IMR-90 (cell line): ENCODE measurements around the gene UBE2C. TPM values are rescaled to one million over a fixed set of nuclear protein-coding genes. Genes with fewer than 3 reads are reported as not detected.

Experiments used
- ATAC-seq: fragments of 200-7000 bp; cut with Tn5 transposase; 2 replicates; pipeline ENCODE4 v1.9.1; 2020; ENCODE audit warnings: low read depth, mild to moderate bottlenecking, moderate library complexity
- BruUV-seq: library from RNA; stranded (reverse); fragments of 400-500 nt; replicated peaks from 2 replicates; lab custom pipeline; 2021; lab: Mats Ljungman, UMichigan
- CTCF ChIA-PET: fragments of 300-600 bp; formaldehyde crosslinking; extraction: SDS; loops from one replicate; lab custom pipeline; 2021; ENCODE audit warnings: antibody characterized with exemption; lab: Yijun Ruan, JAX
- POLR2A ChIA-PET: fragments of 300-600 bp; sonication (Branson Sonifier 250); formaldehyde crosslinking; loops from one replicate; lab custom pipeline; 2022; ENCODE audit warnings: antibody characterized with exemption; ENCODE audit not compliant: unreplicated experiment; lab: Charles Lee
- DNase-seq: peaks from one replicate; pipeline ENCODE4 v3.0.0; 2013
- H2AFZ ChIP-seq: replicated peaks from 2 replicates; pipeline ENCODE3; 2013; ENCODE audit warnings: low read length, mild to moderate bottlenecking; ENCODE audit not compliant: poor library complexity
- H2AK5ac ChIP-seq: 2 replicates; pipeline ENCODE4 v1.6.1; 2013; ENCODE audit warnings: low read depth, low read length, inconsistent platforms
- H2AK9ac ChIP-seq: replicated peaks from 2 replicates; pipeline ENCODE3; 2013; ENCODE audit warnings: mild to moderate bottlenecking, low read depth, low read length, moderate library complexity; ENCODE audit not compliant: poor library complexity
- H2BK120ac ChIP-seq: 2 replicates; pipeline ENCODE4 v1.6.1; 2013; ENCODE audit warnings: low read depth, low read length, inconsistent platforms
- H2BK15ac ChIP-seq: 3 replicates; pipeline ENCODE4 v1.6.1; 2013; ENCODE audit warnings: low read depth, low read length, inconsistent platforms
- H2BK20ac ChIP-seq: 2 replicates; pipeline ENCODE4 v1.6.1; 2013; ENCODE audit warnings: low read depth, mild to moderate bottlenecking, inconsistent platforms, low read length, moderate library complexity
- H2BK5ac ChIP-seq: 2 replicates; pipeline ENCODE4 v1.6.1; 2013; ENCODE audit warnings: mild to moderate bottlenecking, low read depth, low read length, inconsistent platforms; ENCODE audit not compliant: poor library complexity, severe bottlenecking
- H3K14ac ChIP-seq: replicated peaks from 2 replicates; pipeline ENCODE4 v1.6.1; 2013; ENCODE audit warnings: low read depth, low read length, inconsistent platforms
- H3K18ac ChIP-seq: 2 replicates; pipeline ENCODE4 v1.6.1; 2013; ENCODE audit warnings: low read depth, low read length, control low read depth
- H3K23ac ChIP-seq: 2 replicates; pipeline ENCODE4 v1.6.1; 2013; ENCODE audit warnings: low read depth, low read length, inconsistent platforms
- H3K27ac ChIP-seq: 2 replicates; pipeline ENCODE4 v1.5.1; 2013; ENCODE audit warnings: mild to moderate bottlenecking, control low read depth, low read length; ENCODE audit not compliant: insufficient read depth
- H3K27me3 ChIP-seq: 2 replicates; pipeline ENCODE4 v1.6.1; 2013; ENCODE audit warnings: low read length; ENCODE audit not compliant: control insufficient read depth, insufficient read depth
- H3K36me3 ChIP-seq: 2 replicates; pipeline ENCODE4 v1.6.1; 2013; ENCODE audit warnings: low read length, mixed read lengths; ENCODE audit not compliant: control insufficient read depth, insufficient read depth
- H3K4ac ChIP-seq: 2 replicates; pipeline ENCODE4 v1.6.1; 2013; ENCODE audit warnings: low read depth, low read length, inconsistent platforms
- H3K4me1 ChIP-seq: 2 replicates; pipeline ENCODE4 v1.6.1; 2013; ENCODE audit warnings: low read length, mixed read lengths; ENCODE audit not compliant: control insufficient read depth, insufficient read depth
- H3K4me2 ChIP-seq: 2 replicates; pipeline ENCODE4 v1.6.1; 2013; ENCODE audit warnings: low read depth, mild to moderate bottlenecking, control low read depth, low read length, moderate library complexity
- H3K4me3 ChIP-seq: 2 replicates; pipeline ENCODE4 v1.5.1; 2013; ENCODE audit warnings: low read depth, mild to moderate bottlenecking, control low read depth, low read length, moderate library complexity; ENCODE audit not compliant: insufficient read depth
- H3K56ac ChIP-seq: 2 replicates; pipeline ENCODE4 v1.6.1; 2013; ENCODE audit warnings: low read length, inconsistent platforms; ENCODE audit not compliant: insufficient read depth; ENCODE audit errors: extremely low read depth
- H3K79me1 ChIP-seq, 2 experiments: 2 replicates each; pipeline ENCODE4 v1.6.1; 2013; ENCODE audit warnings: low read length in 2 of 2, inconsistent platforms in 1 of 2, low read depth in 1 of 2
- H3K9ac ChIP-seq: 2 replicates; pipeline ENCODE4 v1.6.1; 2013; ENCODE audit warnings: low read depth, low read length, control low read depth
- H3K9me1 ChIP-seq: 2 replicates; pipeline ENCODE4 v1.6.1; 2013; ENCODE audit warnings: low read length, inconsistent platforms; ENCODE audit not compliant: insufficient read depth
- H3K9me3 ChIP-seq: 2 replicates; pipeline ENCODE4 v1.6.1; 2013; ENCODE audit warnings: low read length; ENCODE audit not compliant: control insufficient read depth, insufficient read depth
- H4K20me1 ChIP-seq: 2 replicates; pipeline ENCODE4 v1.6.1; 2013; ENCODE audit warnings: low read length, inconsistent platforms; ENCODE audit not compliant: insufficient read depth
- H4K5ac ChIP-seq: 2 replicates; pipeline ENCODE4 v1.6.1; 2013; ENCODE audit warnings: mild to moderate bottlenecking, low read depth, low read length, control low read depth
- H4K8ac ChIP-seq, 2 experiments: 2 replicates each; pipeline ENCODE4 v1.6.1; 2013; ENCODE audit warnings: low read depth in 2 of 2, low read length in 2 of 2, control low read depth in 1 of 2, inconsistent platforms in 1 of 2
- H4K91ac ChIP-seq: 2 replicates; pipeline ENCODE4 v1.6.1; 2013; ENCODE audit warnings: low read depth, low read length, inconsistent platforms; ENCODE audit not compliant: insufficient read depth
- FOS ChIP-seq: fragments of 150-350 bp; IDR thresholded peaks from 2 replicates; pipeline ENCODE4 v1.6.1; 2016; ENCODE audit warnings: low read depth, low read length
- MAFK ChIP-seq: IDR thresholded peaks from 2 replicates; pipeline ENCODE4 v1.6.1; 2012; ENCODE audit warnings: low read depth, low read length, improper control_type of control experiment
- POLR2A ChIP-seq: IDR thresholded peaks from 2 replicates; pipeline ENCODE4 v1.6.1; 2012; ENCODE audit warnings: mild to moderate bottlenecking, low read depth, low read length
- RFX5 ChIP-seq: IDR thresholded peaks from 2 replicates; pipeline ENCODE4 v1.8.0; 2012; ENCODE audit warnings: low read depth, mild to moderate bottlenecking, low read length, moderate library complexity
- SMC3 ChIP-seq: fragments of 150-350 bp; IDR thresholded peaks from 2 replicates; pipeline ENCODE4 v1.6.1; 2016; ENCODE audit warnings: low read depth, mild to moderate bottlenecking, antibody characterized with exemption, low read length, moderate library complexity
- WGBS, 2 experiments: methylation state at CpG; one replicate each; pipeline versions ENCODE4 v1.1.5 to v1.1.7; 2013; ENCODE audit warnings: missing lambda C conversion rate in 2 of 2; ENCODE audit not compliant: insufficient read length in 1 of 2; ENCODE audit errors: extremely low coverage in 2 of 2; 5-methylcytosine and 5-hydroxymethylcytosine counted together
- dilution Hi-C: fragments of 300-500 bp; cut with HindIII; formaldehyde crosslinking; loops from one replicate; pipeline ENCODE4 v1.14.3; 2018; ENCODE audit warnings: low sequenced_read_pairs; ENCODE audit not compliant: unreplicated experiment
- in situ Hi-C: fragments of 300-500 bp; cut with MboI; formaldehyde crosslinking; loops from 3 replicates; pipeline ENCODE4 v1.14.3; 2019; ENCODE audit warnings: low sequenced_read_pairs, inconsistent platforms, mixed read lengths
- intact Hi-C: fragments of 100-400 bp; cut with micrococcal nuclease; formaldehyde crosslinking; loops from 2 replicates; pipeline ENCODE4 v1.10.0; 2022
- polyA plus RNA-seq, 3 experiments: library from polyadenylated mRNA; depleted of rRNA; stranded (reverse); fragments of >200 nt; gene quantifications; 2 replicates each; pipeline ENCODE4 v1.2.3, GENCODE V29; 2012; ENCODE audit warnings: low replicate concordance in 1 of 3
- total RNA-seq: library from RNA; depleted of rRNA; stranded (reverse); fragments of >200 nt; gene quantifications from 2 replicates; pipeline ENCODE4 v1.2.3, GENCODE V29; 2012

Gene UBE2C
- total and polyA plus RNA-seq, 2 of the 4 experiments (the other 2 are of a cell fraction), result 43.4 to 120 TPM

- dilution Hi-C loops, result no loop called here
- no peak for ATAC-seq
Measured at GRCh38 chr20:45783656-45784294, 28.7 kb upstream of the UBE2C start.

More at GRCh38 chr20:45783656-45784294, 28.7 kb upstream of the UBE2C start:
- Histone ChIP-seq H3K4me2 (no peak overlapping the region), H3K4ac (peak overlapping the region; percentile 48), H2BK15ac (peak overlapping the region; percentile 79; the same call in 2 of the 3 replicates), H3K4me1 (peaks cover 35% of the 10 kb centered on the region), H3K9me1 (peaks cover 22% of the 10 kb centered on the region), H3K9me3 (no peaks in the 10 kb centered on the region), H4K5ac (peak overlapping the region; percentile 86), H3K4me3 (no peak overlapping the region), H3K23ac (no peak overlapping the region), H2AK5ac (peak overlapping the region; percentile 51), H3K9ac (peak overlapping the region; percentile 13; the same call in 1 of the 2 replicates), H2BK120ac (peak overlapping the region; percentile 61; the same call in 1 of the 2 replicates), H3K56ac (no peak overlapping the region), H3K36me3 (no peaks in the 10 kb centered on the region), H2AK9ac (no peak overlapping the region), H4K91ac (peak overlapping the region; percentile 75; the same call in 1 of the 2 replicates), H3K14ac (no peak overlapping the region), H3K79me1 (no peaks in the 10 kb centered on the region), H4K20me1 (peaks cover 8% of the 10 kb centered on the region), H3K18ac (peak overlapping the region; percentile 96), H3K27me3 (peaks cover 4% of the 10 kb centered on the region), H2BK20ac (peak overlapping the region; percentile 69; the same call in 1 of the 2 replicates), H4K8ac (peak overlapping the region in 1 of 2 experiments; percentile 12; a peak in 1 of 4 replicates), H2BK5ac (no peak overlapping the region), H3K27ac (no peak overlapping the region), H2AFZ (no peak overlapping the region)
- WGBS, 2 experiments, result 100% methylated on average over 2 of the region's 6 CpGs; no CpG with 5 or more reads in 1 of the 2 experiments
- in situ Hi-C loops, result loop anchor here (25.0 kb wide), 3 partner anchors 746 to 1846 kb away; partner anchors contain the start of gene TTPAL
- no peak for DNase-seq
- no peak for TF ChIP-seq FOS
- TF ChIP-seq SMC3, result no peak
- TF ChIP-seq RFX5, result no peak
- no peak for TF ChIP-seq MAFK
- TF ChIP-seq POLR2A, result no peak
- intact Hi-C loops, result loop anchor here (2.0 kb wide), 1 partner anchor 75 kb away; no protein-coding TSS in a partner anchor
- BruUV-seq, result no TSS peak
- POLR2A ChIA-PET, result no interaction called here
- CTCF ChIA-PET, result no interaction called here
